B cell (primary cell): Measurements from ENCODE around the gene EIF2B4. TPM values are rescaled to one million over a fixed set of nuclear protein-coding genes. Genes with fewer than 3 reads are reported as not detected.

Source experiments
- ATAC-seq: fragments of 200-7000 bp; cut with Tn5 transposase; one replicate; pipeline ENCODE4 v1.10.0; 2021; ENCODE audit warnings: low read depth, mild to moderate bottlenecking, moderate number of reproducible peaks, moderate library complexity
- CTCF ChIA-PET: fragments of 350-600 bp; sonication (Branson Sonifier 250); formaldehyde crosslinking; loops from one replicate; lab custom pipeline; 2021; ENCODE audit warnings: antibody characterized with exemption, inconsistent platforms; lab: Charles Lee
- POLR2A ChIA-PET: fragments of 350-600 bp; sonication (Branson Sonifier 250); formaldehyde crosslinking; loops from one replicate; lab custom pipeline; 2021; ENCODE audit warnings: antibody characterized with exemption; lab: Charles Lee
- DNase-seq: peaks from one replicate; pipeline ENCODE4 v3.0.0; 2013
- H2AFZ ChIP-seq: 2 replicates; pipeline ENCODE4 v1.6.1; 2012; ENCODE audit warnings: mild to moderate bottlenecking, low read depth, low read length; ENCODE audit not compliant: insufficient read depth, poor library complexity, severe bottlenecking
- H3K27ac ChIP-seq, 2 donors: 1 replicate in 1 of 2; 2 replicates in 1 of 2; pipeline ENCODE4 v1.5.1; 2012 to 2013; ENCODE audit warnings: low read length in 2 of 2, mild to moderate bottlenecking in 2 of 2, moderate library complexity in 1 of 2
- H3K27me3 ChIP-seq, 4 experiments: fragments of 200-600 bp in 1 of 4; sonication (generic) in 1 of 4; replicated peaks in 1 of 4; 1 replicate in 2 of 4; 2 replicates in 2 of 4; pipeline versions ENCODE4 v1.6.1 to v1.7.0; 2013 to 2016; ENCODE audit warnings: low read length in 3 of 4, mild to moderate bottlenecking in 2 of 4, mixed read lengths in 1 of 4, moderate library complexity in 1 of 4; ENCODE audit not compliant: insufficient read depth in 4 of 4, control insufficient read depth in 3 of 4; ENCODE audit errors: control extremely low read depth in 1 of 4
- H3K36me3 ChIP-seq, 2 experiments: replicated peaks in 1 of 2; 1 replicate in 1 of 2; 2 replicates in 1 of 2; pipeline versions ENCODE4 v1.6.1 to v1.7.1; 2013; ENCODE audit warnings: low read length in 1 of 2; ENCODE audit not compliant: insufficient read depth in 2 of 2, control insufficient read depth in 1 of 2; ENCODE audit errors: control extremely low read depth in 1 of 2, extremely low read depth in 1 of 2
- H3K4me1 ChIP-seq, 2 donors: fragments of 200-600 bp in 1 of 2; sonication (generic) in 1 of 2; 1 replicate in 1 of 2; 2 replicates in 1 of 2; pipeline versions ENCODE4 v1.5.1 to v1.6.1; 2013 to 2017; ENCODE audit warnings: low read length in 2 of 2; ENCODE audit not compliant: control insufficient read depth in 2 of 2, insufficient read depth in 2 of 2
- H3K4me2 ChIP-seq: replicated peaks from 2 replicates; pipeline ENCODE3; 2012; ENCODE audit warnings: mild to moderate bottlenecking, low read depth, low read length; ENCODE audit not compliant: poor library complexity, severe bottlenecking
- H3K4me3 ChIP-seq, 5 experiments: fragments of 200-600 bp in 1 of 5; sonication (generic) in 1 of 5; 1 replicate in 3 of 5; 2 replicates in 2 of 5; pipeline versions ENCODE4 v1.5.1 to v1.7.0; 2011 to 2016; ENCODE audit warnings: low read length in 4 of 5, mild to moderate bottlenecking in 4 of 5, low read depth in 2 of 5, control low read depth in 1 of 5, moderate library complexity in 1 of 5; ENCODE audit not compliant: insufficient read depth in 1 of 5; ENCODE audit errors: control extremely low read depth in 1 of 5, extremely low read depth in 1 of 5
- H3K79me2 ChIP-seq: fragments of 200-600 bp; sonication (generic); one replicate; pipeline ENCODE4 v1.6.0; 2016; ENCODE audit warnings: low read length; ENCODE audit not compliant: control insufficient read depth, insufficient read depth
- H3K9ac ChIP-seq: fragments of 200-600 bp; sonication (generic); 2 replicates; pipeline ENCODE4 v1.6.1; 2017; ENCODE audit warnings: mild to moderate bottlenecking, low read length, moderate library complexity
- H3K9me3 ChIP-seq, 3 donors: one replicate each; pipeline versions ENCODE4 v1.6.1 to v1.7.1; 2013; ENCODE audit warnings: low read length in 2 of 3; ENCODE audit not compliant: control insufficient read depth in 2 of 3, insufficient read depth in 1 of 3; ENCODE audit errors: control extremely low read depth in 1 of 3
- H4K20me1 ChIP-seq: 2 replicates; pipeline ENCODE4 v1.6.0; 2012; ENCODE audit warnings: mild to moderate bottlenecking, low read length; ENCODE audit not compliant: insufficient read depth, control insufficient read depth, poor library complexity, severe bottlenecking
- H3K27ac Mint-ChIP-seq: one replicate; pipeline ENCODE4 v1.8.0; 2021; ENCODE audit warnings: mixed read lengths
- H3K27me3 Mint-ChIP-seq: one replicate; pipeline ENCODE4 v1.8.0; 2021; ENCODE audit warnings: mixed read lengths
- H3K4me1 Mint-ChIP-seq: one replicate; pipeline ENCODE4 v1.8.0; 2021; ENCODE audit warnings: mixed read lengths
- H3K4me3 Mint-ChIP-seq: one replicate; pipeline ENCODE4 v1.8.0; 2021; ENCODE audit warnings: mixed read lengths
- H3K9me3 Mint-ChIP-seq: one replicate; pipeline ENCODE4 v1.8.0; 2022; ENCODE audit warnings: mixed read lengths; ENCODE audit not compliant: insufficient read depth
- EZH2 ChIP-seq: IDR thresholded peaks from 2 replicates; pipeline ENCODE4 v1.6.1; 2012; ENCODE audit warnings: borderline replicate concordance, low read depth, mild to moderate bottlenecking, moderate library complexity, low read length; ENCODE audit not compliant: insufficient read depth, poor library complexity, severe bottlenecking
- WGBS: methylation state at CpG from one replicate; pipeline ENCODE4 v1.1.5; 2013; ENCODE audit warnings: missing lambda C conversion rate; ENCODE audit not compliant: insufficient coverage; 5-methylcytosine and 5-hydroxymethylcytosine counted together
- intact Hi-C: fragments of 100-400 bp; cut with micrococcal nuclease; formaldehyde crosslinking; loops from one replicate; pipeline ENCODE4 v1.10.0; 2022
- polyA plus RNA-seq: library from polyadenylated mRNA; depleted of rRNA; stranded (reverse); fragments of >200 nt; gene quantifications from 2 replicates; pipeline ENCODE4 v1.2.3, GENCODE V29; 2012
- total RNA-seq, 2 donors: library from RNA; stranded (reverse); fragments of 120-200 nt in 1 of 2; gene quantifications; 1 replicate in 1 of 2; 2 replicates in 1 of 2; pipeline versions ENCODE4 v1.2.3 to v1.2.4, GENCODE V29; 2013 to 2022
- TF ChIP-seq, protein P1 (sequence below): fragments of 200-600 bp; IDR thresholded peaks from one replicate; pipeline ENCODE4 v1.8.0; 2022; ENCODE audit warnings: antibody characterized with exemption, mild to moderate bottlenecking

The EIF2B4 gene
- total and polyA plus RNA-seq, 2 donors (not counting 1 experiment from before 2014, with no cell fraction given), result 33.8 to 56.7 TPM

DNA sequence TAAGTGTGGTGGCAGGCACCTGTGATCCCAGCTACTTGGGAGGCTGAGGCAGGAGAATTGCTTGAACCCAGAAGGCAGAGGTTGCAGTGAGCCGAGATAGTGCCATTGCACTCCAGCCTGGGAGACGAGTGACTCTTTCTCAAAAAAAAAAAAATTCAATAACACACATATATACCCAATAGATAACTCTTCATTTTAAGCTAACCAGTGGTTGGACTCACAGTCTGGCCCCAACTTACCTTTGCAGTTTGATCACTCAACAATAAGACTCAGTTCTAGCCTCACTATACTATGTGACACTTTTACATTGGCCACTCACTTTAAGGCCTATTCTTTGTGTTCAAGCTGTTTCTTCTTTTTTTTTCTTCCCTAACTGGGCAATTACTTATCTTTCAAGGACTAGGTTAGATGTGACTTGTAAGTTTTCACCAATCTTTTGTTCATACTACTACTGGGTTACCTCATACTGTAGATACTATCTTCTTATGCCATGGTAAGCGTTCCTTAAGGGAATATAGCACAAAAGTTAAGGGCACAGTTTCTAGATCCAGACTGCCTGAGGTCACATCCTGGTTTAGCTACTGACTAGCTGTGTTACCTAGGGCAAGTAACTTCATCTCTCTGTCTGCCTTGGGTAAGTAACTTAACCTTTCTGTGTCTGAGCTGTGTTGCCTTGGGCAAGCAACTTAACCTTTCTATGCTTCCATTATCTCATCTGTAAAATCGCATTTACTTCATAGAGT is 7.3 kb downstream of the EIF2B4 start:
- Mint-ChIP-seq H3K4me1 (peaks cover 6% of the 10 kb centered on the region), H3K27ac (no peak overlapping the region), H3K4me3 (no peak overlapping the region), H3K27me3 (no peaks in the 10 kb centered on the region), H3K9me3 (no peaks in the 10 kb centered on the region)
- DNase-seq (no peak), ATAC-seq (no peak)
- Histone ChIP-seq H3K4me2 (no peak overlapping the region), H3K9me3 (no peaks in the 10 kb centered on the region), H2AFZ (no peak overlapping the region), H3K27ac (no peak overlapping the region), H4K20me1 (no peaks in the 10 kb centered on the region), H3K9ac (no peak overlapping the region), H3K27me3 (no peaks in the 10 kb centered on the region), H3K4me3 (no peak overlapping the region), H3K4me1 (peaks cover 4 to 5% of the 10 kb centered on the region in 2 donors), H3K36me3 (peaks cover 0 to 35% of the 10 kb centered on the region in 2 experiments), H3K79me2 (peaks cover 8% of the 10 kb centered on the region)
- WGBS, result 100% methylated on average over 3 of the region's 4 CpGs
- POLR2A ChIA-PET, result no interaction called here
- CTCF ChIA-PET, result no interaction called here
- intact Hi-C loops, result no loop called here
- TF ChIP-seq, protein P1, sequence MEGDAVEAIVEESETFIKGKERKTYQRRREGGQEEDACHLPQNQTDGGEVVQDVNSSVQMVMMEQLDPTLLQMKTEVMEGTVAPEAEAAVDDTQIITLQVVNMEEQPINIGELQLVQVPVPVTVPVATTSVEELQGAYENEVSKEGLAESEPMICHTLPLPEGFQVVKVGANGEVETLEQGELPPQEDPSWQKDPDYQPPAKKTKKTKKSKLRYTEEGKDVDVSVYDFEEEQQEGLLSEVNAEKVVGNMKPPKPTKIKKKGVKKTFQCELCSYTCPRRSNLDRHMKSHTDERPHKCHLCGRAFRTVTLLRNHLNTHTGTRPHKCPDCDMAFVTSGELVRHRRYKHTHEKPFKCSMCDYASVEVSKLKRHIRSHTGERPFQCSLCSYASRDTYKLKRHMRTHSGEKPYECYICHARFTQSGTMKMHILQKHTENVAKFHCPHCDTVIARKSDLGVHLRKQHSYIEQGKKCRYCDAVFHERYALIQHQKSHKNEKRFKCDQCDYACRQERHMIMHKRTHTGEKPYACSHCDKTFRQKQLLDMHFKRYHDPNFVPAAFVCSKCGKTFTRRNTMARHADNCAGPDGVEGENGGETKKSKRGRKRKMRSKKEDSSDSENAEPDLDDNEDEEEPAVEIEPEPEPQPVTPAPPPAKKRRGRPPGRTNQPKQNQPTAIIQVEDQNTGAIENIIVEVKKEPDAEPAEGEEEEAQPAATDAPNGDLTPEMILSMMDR, result no peak

DNA sequence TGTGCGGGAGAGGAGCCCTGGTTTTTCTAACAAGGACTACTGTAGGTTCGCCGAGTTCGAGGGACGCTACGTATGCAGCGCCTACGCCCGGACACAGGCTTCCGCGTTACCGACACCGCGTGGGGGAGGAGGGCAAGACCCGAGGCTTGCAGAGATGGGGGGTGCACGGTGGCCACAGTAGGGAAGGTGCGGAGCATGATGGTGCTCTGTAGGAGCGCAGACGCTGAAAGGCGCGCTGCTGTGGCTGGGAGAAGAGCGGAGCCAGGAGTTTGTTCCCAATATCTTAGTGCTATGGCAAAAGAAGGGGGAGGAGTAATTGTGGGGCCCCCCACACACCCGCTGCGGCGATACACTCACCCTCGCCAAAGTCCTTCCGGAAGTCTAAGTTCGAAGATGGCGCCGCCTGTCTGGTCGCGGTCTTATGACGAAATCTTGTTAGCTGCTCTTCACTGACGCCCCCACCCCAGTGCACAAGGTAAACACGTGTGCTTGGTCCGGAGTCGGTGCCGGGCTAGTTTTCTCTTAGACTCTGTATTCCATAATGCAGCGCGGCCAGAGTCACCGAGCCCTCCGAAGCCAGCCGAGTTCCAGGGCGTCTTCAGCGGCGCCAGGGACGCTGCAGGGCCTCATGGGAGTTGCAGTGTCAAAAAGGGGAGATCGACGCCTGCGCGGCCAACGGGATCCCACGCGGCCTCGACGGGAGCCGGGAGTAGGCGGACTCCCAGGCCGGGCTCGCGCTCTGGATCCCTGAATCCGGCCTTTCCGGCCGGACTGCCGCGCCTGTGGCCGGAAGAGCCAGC is 13.6 kb downstream of the EIF2B4 start, which contains the start of gene GTF3C2:
GTF3C2 (minus strand) TSS at position 383 of the 800 bp plus-strand sequence. CDS start 13,210 bp downstream, outside the sequence.
- Histone ChIP-seq H2AFZ (peak within 1 kb of the TSS; percentile 98), H3K27me3 (no peaks in the 10 kb centered on the region), H3K9ac (peak within 1 kb of the TSS; percentile 78), H3K4me3 (peak within 1 kb of the TSS; percentile 64 to 90 (median 82)), H3K79me2 (peaks cover 60% of the 10 kb centered on the region), H3K4me1 (peaks cover 18 to 25% of the 10 kb centered on the region in 2 donors), H3K9me3 (no peaks in the 10 kb centered on the region), H3K36me3 (no peaks in the 10 kb centered on the region), H3K4me2 (peak within 1 kb of the TSS; percentile 95), H3K27ac (peak within 1 kb of the TSS; percentile 86 to 88), H4K20me1 (peaks cover 22% of the 10 kb centered on the region)
- TF ChIP-seq, protein P1, result no peak
- TF ChIP-seq EZH2, result no peak
- Mint-ChIP-seq H3K4me3 (peak within 1 kb of the TSS; percentile 97), H3K4me1 (peaks cover 48% of the 10 kb centered on the region), H3K27me3 (no peaks in the 10 kb centered on the region), H3K9me3 (no peaks in the 10 kb centered on the region), H3K27ac (peak within 1 kb of the TSS; percentile 99)
- ChIA-PET POLR2A (interaction anchor here (0.6 to 2.9 kb wide), 4 partner anchors 14 to 144 kb away, joined by 4 to 34 read pairs (median 7); partner anchors contain the start of genes ATRAID, EIF2B4, MPV17 and SLC5A6), CTCF (interaction anchor here (1.0 to 2.0 kb wide), 5 partner anchors 12 to 71 kb away, joined by 3 to 14 read pairs (median 4); partner anchors contain the start of genes EIF2B4, PPM1G and SNX17)
- ATAC-seq (peak; percentile 82), DNase-seq (peak; percentile 98)
- intact Hi-C loops, result loop anchor here (1.0 to 5.0 kb wide), 9 partner anchors 14 to 1396 kb away; partner anchors contain the start of genes CAD, EIF2B4, MPV17 and NRBP1
- under 1% methylated on average over 66 of the region's 67 CpGs for WGBS
